H9 (cell line): ENCODE data around the gene UVRAG. TPM values are rescaled to one million over a fixed set of nuclear protein-coding genes. Genes with fewer than 3 reads are reported as not detected.

Experiments used
- DNase-seq: peaks from one replicate; pipeline ENCODE4 v3.0.0-alpha.2; 2017
- H2AFZ ChIP-seq: one replicate; pipeline ENCODE4 v1.6.1; 2013; ENCODE audit warnings: mild to moderate bottlenecking, low read length, control low read depth, moderate library complexity
- H2AK5ac ChIP-seq: 2 replicates; pipeline ENCODE4 v1.6.1; 2013; ENCODE audit warnings: low read length, control low read depth, mixed read lengths; ENCODE audit not compliant: insufficient read length
- H2BK120ac ChIP-seq: one replicate; pipeline ENCODE4 v1.6.1; 2013; ENCODE audit warnings: low read depth, mild to moderate bottlenecking, low read length, control low read depth, inconsistent platforms; ENCODE audit not compliant: poor library complexity, severe bottlenecking
- H2BK12ac ChIP-seq: 2 replicates; pipeline ENCODE4 v1.6.1; 2013; ENCODE audit warnings: low read length, control low read depth, mixed read lengths, low read depth; ENCODE audit not compliant: insufficient read length
- H2BK15ac ChIP-seq: 2 replicates; pipeline ENCODE4 v1.6.1; 2013; ENCODE audit warnings: low read depth, low read length, control low read depth
- H2BK20ac ChIP-seq: one replicate; pipeline ENCODE4 v1.6.1; 2013; ENCODE audit warnings: low read depth, mild to moderate bottlenecking, low read length, control low read depth, inconsistent platforms; ENCODE audit not compliant: poor library complexity, severe bottlenecking
- H2BK5ac ChIP-seq: 2 replicates; pipeline ENCODE4 v1.6.1; 2013; ENCODE audit warnings: low read length, control low read depth, mixed read lengths; ENCODE audit not compliant: insufficient read length
- H3K14ac ChIP-seq: 2 replicates; pipeline ENCODE4 v1.6.1; 2013; ENCODE audit warnings: low read length, control low read depth; ENCODE audit not compliant: insufficient read depth
- H3K18ac ChIP-seq: 2 replicates; pipeline ENCODE4 v1.6.1; 2013; ENCODE audit warnings: low read depth, mild to moderate bottlenecking, mixed read lengths, low read length, control low read depth; ENCODE audit not compliant: insufficient read length
- H3K23ac ChIP-seq: 2 replicates; pipeline ENCODE4 v1.6.1; 2013; ENCODE audit warnings: low read length, control low read depth, mixed read lengths, low read depth; ENCODE audit not compliant: insufficient read length
- H3K23me2 ChIP-seq: 2 replicates; pipeline ENCODE4 v1.6.1; 2013; ENCODE audit warnings: low read depth, mild to moderate bottlenecking, mixed read lengths, low read length, control low read depth; ENCODE audit not compliant: insufficient read length, poor library complexity, severe bottlenecking
- H3K27ac ChIP-seq: 2 replicates; pipeline ENCODE4 v1.5.1; 2013; ENCODE audit warnings: low read length, control low read depth, mixed read lengths, low read depth; ENCODE audit not compliant: insufficient read length
- H3K27me3 ChIP-seq: 2 replicates; pipeline ENCODE4 v1.6.1; 2013; ENCODE audit warnings: low read length, control low read depth, inconsistent platforms; ENCODE audit not compliant: insufficient read depth
- H3K4ac ChIP-seq: 2 replicates; pipeline ENCODE4 v1.6.1; 2013; ENCODE audit warnings: low read depth, mild to moderate bottlenecking, control low read depth, inconsistent platforms, low read length, moderate library complexity
- H3K4me1 ChIP-seq: 2 replicates; pipeline ENCODE4 v1.6.1; 2013; ENCODE audit warnings: low read length, control low read depth, inconsistent platforms; ENCODE audit not compliant: insufficient read depth
- H3K4me2 ChIP-seq: 2 replicates; pipeline ENCODE4 v1.6.1; 2013; ENCODE audit warnings: low read length, control low read depth, mixed read lengths; ENCODE audit not compliant: insufficient read length, insufficient read depth
- H3K56ac ChIP-seq: 2 replicates; pipeline ENCODE4 v1.6.1; 2013; ENCODE audit warnings: low read depth, mild to moderate bottlenecking, mixed read lengths, low read length, control low read depth; ENCODE audit not compliant: insufficient read length
- H3K79me1 ChIP-seq: 2 replicates; pipeline ENCODE4 v1.6.1; 2013; ENCODE audit warnings: low read depth, mild to moderate bottlenecking, moderate library complexity, low read length, control low read depth, inconsistent platforms; ENCODE audit not compliant: insufficient read depth, poor library complexity, severe bottlenecking
- H3K79me2 ChIP-seq: 2 replicates; pipeline ENCODE4 v1.6.1; 2013; ENCODE audit warnings: low read length, control low read depth, inconsistent platforms; ENCODE audit not compliant: insufficient read depth
- H3K9ac ChIP-seq: 2 replicates; pipeline ENCODE4 v1.6.1; 2013; ENCODE audit warnings: low read length, control low read depth, mixed read lengths; ENCODE audit not compliant: insufficient read length; ENCODE audit errors: extremely low read depth
- H3K9me3 ChIP-seq: one replicate; pipeline ENCODE4 v1.6.1; 2013; ENCODE audit warnings: low read depth, low read length, inconsistent platforms; ENCODE audit not compliant: control insufficient read depth
- H3T11ph ChIP-seq: one replicate; pipeline ENCODE4 v1.6.1; 2013; ENCODE audit warnings: mild to moderate bottlenecking, low read length, control low read depth, inconsistent platforms
- H4K20me1 ChIP-seq: one replicate; pipeline ENCODE4 v1.6.1; 2013; ENCODE audit not compliant: control insufficient read depth, insufficient read length, insufficient read depth
- H4K5ac ChIP-seq: 2 replicates; pipeline ENCODE4 v1.6.1; 2013; ENCODE audit warnings: low read depth, mild to moderate bottlenecking, mixed read lengths, low read length, control low read depth; ENCODE audit not compliant: insufficient read length
- H4K8ac ChIP-seq: replicated peaks from 2 replicates; pipeline ENCODE4 v1.6.1; 2013; ENCODE audit warnings: low read length, control low read depth, mixed read lengths, low read depth; ENCODE audit not compliant: insufficient read length
- H4K91ac ChIP-seq: 2 replicates; pipeline ENCODE4 v1.6.1; 2013; ENCODE audit warnings: low read depth, mild to moderate bottlenecking, moderate library complexity, mixed read lengths, low read length, control low read depth; ENCODE audit not compliant: insufficient read length
- H3K27ac Mint-ChIP-seq, 3 experiments: 2 replicates in 2 of 3; 3 replicates in 1 of 3; pipeline ENCODE4 v1.8.0; 2020 to 2021; ENCODE audit warnings: mixed read lengths in 3 of 3, mild to moderate bottlenecking in 1 of 3, moderate library complexity in 1 of 3
- H3K27me3 Mint-ChIP-seq: 2 replicates; pipeline ENCODE4 v1.8.0; 2021; ENCODE audit warnings: low read depth, mild to moderate bottlenecking, moderate library complexity, mixed read lengths
- H3K36me3 Mint-ChIP-seq, 3 experiments: 2 replicates in 2 of 3; 3 replicates in 1 of 3; pipeline ENCODE4 v1.8.0; 2020 to 2021; ENCODE audit warnings: low read depth in 3 of 3, mixed read lengths in 3 of 3; ENCODE audit not compliant: insufficient read depth in 1 of 3
- H3K4me1 Mint-ChIP-seq, 2 experiments: 2 replicates each; pipeline ENCODE4 v1.8.0; 2020; ENCODE audit warnings: mixed read lengths in 2 of 2
- H3K4me3 Mint-ChIP-seq, 2 experiments: 2 replicates in 1 of 2; 3 replicates in 1 of 2; pipeline ENCODE4 v1.8.0; 2020 to 2021; ENCODE audit warnings: mild to moderate bottlenecking in 2 of 2, mixed read lengths in 2 of 2, moderate library complexity in 1 of 2
- H3K9me3 Mint-ChIP-seq, 2 experiments: 2 replicates in 1 of 2; 3 replicates in 1 of 2; pipeline ENCODE4 v1.8.0; 2020; ENCODE audit warnings: mild to moderate bottlenecking in 2 of 2, mixed read lengths in 2 of 2, moderate library complexity in 1 of 2
- WGBS: extraction: QIAGEN DNeasy Blood & Tissue Kit; methylation state at CpG from one replicate; pipeline ENCODE4 v1.1.7; 2013; ENCODE audit warnings: missing lambda C conversion rate, low lambda C conversion rate, mixed read lengths; ENCODE audit not compliant: insufficient read length; ENCODE audit errors: extremely low coverage; 5-methylcytosine and 5-hydroxymethylcytosine counted together
- total RNA-seq: library from RNA; stranded (reverse); gene quantifications from 2 replicates; pipeline ENCODE4 v1.2.1, GENCODE V29; 2021
- TF ChIP-seq, protein P1 (sequence below): fragments of 200-600 bp; sonication (generic); conservative IDR thresholded peaks from 3 replicates; pipeline ENCODE4 v1.8.0; 2021; ENCODE audit warnings: antibody characterized with exemption, mild to moderate bottlenecking

The UVRAG gene
- total RNA-seq, 1 experiment from 2014 or later, result 18.5 TPM

DNA sequence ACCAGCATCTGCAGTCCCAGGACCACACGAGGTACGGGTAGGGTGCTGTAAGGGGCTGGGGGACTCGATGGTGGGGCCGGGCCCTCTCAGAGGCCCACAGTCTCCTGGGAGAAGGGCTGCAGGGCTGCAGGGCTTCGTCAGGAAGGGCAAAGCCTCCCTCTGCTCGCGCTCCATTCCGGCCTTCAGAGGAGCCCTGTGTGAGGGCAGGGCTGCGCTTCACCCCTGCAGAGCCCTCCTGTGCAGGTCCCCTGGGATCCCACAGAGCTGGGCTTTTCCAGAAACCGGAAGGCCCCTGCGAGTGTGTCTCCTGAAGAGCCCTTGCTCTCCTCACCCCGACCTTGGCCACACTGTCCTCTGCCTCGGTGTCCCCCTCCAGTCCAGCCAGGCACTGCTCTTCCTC is 364.1 kb downstream of the UVRAG start:
- H3K27me3 Mint-ChIP-seq, result peaks cover 26% of the 10 kb centered on the region
- Histone ChIP-seq H3K27me3 (no peaks in the 10 kb centered on the region), H3K4ac (no peak overlapping the region), H4K8ac (no peak overlapping the region), H2AFZ (no peak overlapping the region), H2BK15ac (no peak overlapping the region), H2BK5ac (no peak overlapping the region), H3K14ac (no peak overlapping the region; the same call in 1 of the 2 replicates), H2BK20ac (no peak overlapping the region), H3K23me2 (no peaks in the 10 kb centered on the region), H3K4me1 (no peaks in the 10 kb centered on the region), H3K18ac (no peak overlapping the region), H4K91ac (no peak overlapping the region), H2AK5ac (no peak overlapping the region), H3K79me1 (no peaks in the 10 kb centered on the region), H2BK12ac (no peak overlapping the region), H4K5ac (no peak overlapping the region), H3K27ac (no peak overlapping the region), H4K20me1 (no peaks in the 10 kb centered on the region), H3K23ac (no peak overlapping the region), H3K56ac (no peak overlapping the region), H3K9me3 (no peaks in the 10 kb centered on the region), H3K9ac (no peak overlapping the region), H3K4me2 (no peak overlapping the region), H3T11ph (no peak overlapping the region), H2BK120ac (no peak overlapping the region), H3K79me2 (no peaks in the 10 kb centered on the region)
- no peak overlapping the region for H3K4me3 Mint-ChIP-seq
- no peaks in the 10 kb centered on the region; a peak in 1 of 7 replicates for H3K36me3 Mint-ChIP-seq
- no CpG with 5 or more reads among the region's 13 CpGs for WGBS
- H3K9me3 Mint-ChIP-seq, result no peaks in the 10 kb centered on the region; a peak in 1 of 5 replicates
- peaks cover 8 to 9% of the 10 kb centered on the region in 2 experiments for H3K4me1 Mint-ChIP-seq
- no peak overlapping the region for H3K27ac Mint-ChIP-seq
- TF ChIP-seq, protein P1, sequence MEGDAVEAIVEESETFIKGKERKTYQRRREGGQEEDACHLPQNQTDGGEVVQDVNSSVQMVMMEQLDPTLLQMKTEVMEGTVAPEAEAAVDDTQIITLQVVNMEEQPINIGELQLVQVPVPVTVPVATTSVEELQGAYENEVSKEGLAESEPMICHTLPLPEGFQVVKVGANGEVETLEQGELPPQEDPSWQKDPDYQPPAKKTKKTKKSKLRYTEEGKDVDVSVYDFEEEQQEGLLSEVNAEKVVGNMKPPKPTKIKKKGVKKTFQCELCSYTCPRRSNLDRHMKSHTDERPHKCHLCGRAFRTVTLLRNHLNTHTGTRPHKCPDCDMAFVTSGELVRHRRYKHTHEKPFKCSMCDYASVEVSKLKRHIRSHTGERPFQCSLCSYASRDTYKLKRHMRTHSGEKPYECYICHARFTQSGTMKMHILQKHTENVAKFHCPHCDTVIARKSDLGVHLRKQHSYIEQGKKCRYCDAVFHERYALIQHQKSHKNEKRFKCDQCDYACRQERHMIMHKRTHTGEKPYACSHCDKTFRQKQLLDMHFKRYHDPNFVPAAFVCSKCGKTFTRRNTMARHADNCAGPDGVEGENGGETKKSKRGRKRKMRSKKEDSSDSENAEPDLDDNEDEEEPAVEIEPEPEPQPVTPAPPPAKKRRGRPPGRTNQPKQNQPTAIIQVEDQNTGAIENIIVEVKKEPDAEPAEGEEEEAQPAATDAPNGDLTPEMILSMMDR, result no peak
- no peak for DNase-seq
